GM12891 (cell line): ENCODE measurements around the gene IKZF1.
A peak's percentile ranks its signal among the peaks of the same experiment; 100 is the strongest.

Source experiments
- DNase-seq: peaks from one replicate; pipeline ENCODE4 v3.0.0; 2011; ENCODE audit warnings: low spot score; ENCODE audit not compliant: insufficient read length
- FAIRE-seq: peaks from 2 replicates; lab custom pipeline; 2011; peaks lifted over from hg19 to GRCh38; lab: Jason Lieb, UNC
- PAX5 ChIP-seq: IDR thresholded peaks from 2 replicates; pipeline ENCODE4 v1.6.1; 2011; ENCODE audit warnings: low read length, moderate library complexity, mild to moderate bottlenecking; ENCODE audit not compliant: insufficient read depth, severe bottlenecking
- POLR2A ChIP-seq: IDR thresholded peaks from 2 replicates; pipeline ENCODE4 v1.6.1; 2011; ENCODE audit warnings: low read depth, low read length, control low read depth
- POLR2AphosphoS5 ChIP-seq: IDR thresholded peaks from 2 replicates; pipeline ENCODE4 v1.6.1; 2011; ENCODE audit warnings: low read depth, low read length, control low read depth
- POU2F2 ChIP-seq: IDR thresholded peaks from 2 replicates; pipeline ENCODE4 v1.6.1; 2011; ENCODE audit warnings: low read depth, mild to moderate bottlenecking, control low read depth, low read length, moderate library complexity
- SPI1 ChIP-seq: IDR thresholded peaks from 2 replicates; pipeline ENCODE4 v1.6.1; 2011; ENCODE audit warnings: low read depth, low read length, control low read depth
- TAF1 ChIP-seq: IDR thresholded peaks from 2 replicates; pipeline ENCODE4 v1.6.1; 2011; ENCODE audit warnings: low read depth, low read length, control low read depth

The IKZF1 gene

GRCh38 chr7:50369143-50370026 lies 64.9 kb downstream of the IKZF1 start:
- DNase-seq = no peak
- FAIRE-seq = peak; percentile 96
- TF ChIP-seq POLR2AphosphoS5 (no peak), SPI1 (no peak), PAX5 (no peak), POU2F2 (no peak), TAF1 (no peak), POLR2A (no peak)

- TF ChIP-seq PAX5 (no peak), SPI1 (no peak), POLR2A (no peak), POU2F2 (no peak), POLR2AphosphoS5 (no peak), TAF1 (no peak)
- DNase-seq (no peak), FAIRE-seq (no peak)
Observed at GRCh38 chr7:50370884-50371283, 66.4 kb downstream of the IKZF1 start.

GRCh38 chr7:50371551-50372021 lies 67.1 kb downstream of the IKZF1 start:
- TF ChIP-seq POLR2A (no peak), POU2F2 (no peak), POLR2AphosphoS5 (no peak), PAX5 (no peak), SPI1 (no peak), TAF1 (no peak)

GRCh38 chr7:50372923-50373322 lies 68.4 kb downstream of the IKZF1 start:
- FAIRE-seq = peak; percentile 77
- TF ChIP-seq POLR2AphosphoS5 (no peak), POLR2A (no peak), SPI1 (no peak), POU2F2 (no peak), PAX5 (no peak), TAF1 (no peak)
- no peak for DNase-seq

More at GRCh38 chr7:50371551-50372021, 67.1 kb downstream of the IKZF1 start:
- DNase-seq (no peak), FAIRE-seq (no peak)

- DNase-seq (no peak), FAIRE-seq (no peak)
- TF ChIP-seq POLR2A (no peak), POU2F2 (no peak), POLR2AphosphoS5 (no peak), PAX5 (no peak), SPI1 (no peak), TAF1 (no peak)
Observed at GRCh38 chr7:50376056-50376820, 71.7 kb downstream of the IKZF1 start.

GRCh38 chr7:50377356-50377755 lies 72.8 kb downstream of the IKZF1 start:
- FAIRE-seq (no peak), DNase-seq (no peak)
- no peak for TF ChIP-seq PAX5
- TF ChIP-seq POLR2AphosphoS5 = no peak
- no peak for TF ChIP-seq POU2F2
- no peak for TF ChIP-seq TAF1

- FAIRE-seq (no peak), DNase-seq (no peak)
- no peak for TF ChIP-seq POLR2A
- no peak for TF ChIP-seq PAX5
Observed at GRCh38 chr7:50379082-50379481, 74.6 kb downstream of the IKZF1 start.

- DNase-seq (no peak), FAIRE-seq (no peak)
- no peak for TF ChIP-seq POLR2AphosphoS5
- no peak for TF ChIP-seq TAF1
- TF ChIP-seq PAX5 = no peak
- no peak for TF ChIP-seq POU2F2
- no peak for TF ChIP-seq SPI1
- TF ChIP-seq POLR2A = no peak
Observed at GRCh38 chr7:50379539-50379938, 75.0 kb downstream of the IKZF1 start.

GRCh38 chr7:50382455-50382854 lies 77.9 kb downstream of the IKZF1 start:
- TF ChIP-seq TAF1 = no peak
- no peak for TF ChIP-seq POLR2A
- DNase-seq (no peak), FAIRE-seq (no peak)
